Measurements from ENCODE around the gene ATN1. TPM values are rescaled to one million over a fixed set of nuclear protein-coding genes. Genes with fewer than 3 reads are reported as not detected.

Gene ATN1
- total RNA-seq, 1 donor from 2014 or later, result 207 TPM

GRCh38 chr12:6928703-6929407 is 1.1 kb downstream of the ATN1 start:
- peak overlapping the region; percentile 92 to 99 for H3K4me3 ChIP-seq
- DNase-seq (ENCODE audit: low spot score in 2 of 2), result no peak
- H3K9me3 ChIP-seq, result no peaks in the 10 kb centered on the region
- intact Hi-C loops (cut with DNase I), result loop anchor here (1.0 to 10.0 kb wide), 3 partner anchors 7 to 584 kb away; partner anchors contain the start of genes LPCAT3 and TNFRSF1A
- TF ChIP-seq CTCF (IDR thresholded peaks at IDR 0.05), result no peak
- H3K27me3 ChIP-seq, result no peaks in the 10 kb centered on the region
- peak overlapping the region; percentile 97 to 99 for H3K27ac ChIP-seq
- H3K4me1 ChIP-seq, result peaks cover 27 to 44% of the 10 kb centered on the region in 2 donors
- peaks cover 0 to 2% of the 10 kb centered on the region in 2 donors for H3K36me3 ChIP-seq

- Histone ChIP-seq H3K4me3 (peak overlapping the region; percentile 92 to 99), H3K9me3 (no peaks in the 10 kb centered on the region), H3K36me3 (peaks cover 6 to 8% of the 10 kb centered on the region in 2 donors), H3K4me1 (peaks cover 23 to 41% of the 10 kb centered on the region in 2 donors), H3K27me3 (no peaks in the 10 kb centered on the region), H3K27ac (peak overlapping the region; percentile 97 to 99)
- no peak for DNase-seq (ENCODE audit: low spot score in 2 of 2)
- TF ChIP-seq CTCF (IDR thresholded peaks at IDR 0.05), result no peak
- intact Hi-C loops (cut with DNase I), result loop anchor here (5.0 to 10.0 kb wide), 2 partner anchors 88 to 585 kb away; partner anchors contain the start of genes LPCAT3 and TNFRSF1A
Measured at GRCh38 chr12:6929466-6930452, 2.0 kb downstream of the ATN1 start.

- peak overlapping the region in 1 of 2 donors; percentile 59 for H3K27ac ChIP-seq
- no peak for DNase-seq (ENCODE audit: low spot score in 2 of 2)
Measured at GRCh38 chr12:6932766-6933165, 5.0 kb downstream of the ATN1 start.

GRCh38 chr12:6934110-6934509 is 6.4 kb downstream of the ATN1 start:
- H3K4me3 ChIP-seq, result no peak overlapping the region
- TF ChIP-seq CTCF (IDR thresholded peaks at IDR 0.05), result no peak
- no peaks in the 10 kb centered on the region for H3K27me3 ChIP-seq
- peak overlapping the region; percentile 59 to 68 for H3K27ac ChIP-seq
- no peak for DNase-seq (ENCODE audit: low spot score in 2 of 2)
- intact Hi-C loops (cut with DNase I), result no loop called here
- H3K9me3 ChIP-seq, result no peaks in the 10 kb centered on the region
- peaks cover 30 to 40% of the 10 kb centered on the region in 2 donors for H3K4me1 ChIP-seq
- peaks cover 18 to 25% of the 10 kb centered on the region in 2 donors for H3K36me3 ChIP-seq

More at GRCh38 chr12:6932766-6933165, 5.0 kb downstream of the ATN1 start:
- Histone ChIP-seq H3K9me3 (no peaks in the 10 kb centered on the region), H3K36me3 (peaks cover 18 to 21% of the 10 kb centered on the region in 2 donors), H3K4me1 (peaks cover 19 to 29% of the 10 kb centered on the region in 2 donors), H3K4me3 (no peak overlapping the region), H3K27me3 (no peaks in the 10 kb centered on the region)
- intact Hi-C loops (cut with DNase I), result no loop called here
- no peak for TF ChIP-seq CTCF (IDR thresholded peaks at IDR 0.05)

- no peak for DNase-seq (ENCODE audit: low spot score in 2 of 2)
- intact Hi-C loops (cut with DNase I), result loop anchor here (1.0 kb wide), 1 partner anchor 7 kb away; no protein-coding TSS in a partner anchor
- peaks cover 21 to 38% of the 10 kb centered on the region in 2 donors for H3K4me1 ChIP-seq
- H3K36me3 ChIP-seq, result peaks cover 18 to 31% of the 10 kb centered on the region in 2 donors
- no peaks in the 10 kb centered on the region for H3K27me3 ChIP-seq
- H3K27ac ChIP-seq, result peak overlapping the region; percentile 59 to 93
- H3K4me3 ChIP-seq, result no peak overlapping the region
- no peak for TF ChIP-seq CTCF (IDR thresholded peaks at IDR 0.05)
- H3K9me3 ChIP-seq, result no peaks in the 10 kb centered on the region
Measured at GRCh38 chr12:6935371-6936193, 7.8 kb downstream of the ATN1 start.

All from ascending aorta (tissue), 2 donors.